ENCODE data around the gene TMEM100. TPM values are rescaled to one million over a fixed set of nuclear protein-coding genes. Genes with fewer than 3 reads are reported as not detected.

The TMEM100 gene
- total and polyA plus RNA-seq, 2 of the 8 experiments (the other 6 are each of a cell fraction or from before 2014, with no cell fraction given): 0.36 to 0.48 TPM

- Histone ChIP-seq H4K5ac (ENCODE audit: insufficient read length, low read depth, low read length) (no peak overlapping the region), H3K23me2 (ENCODE audit: low read depth, low read length) (no peaks in the 10 kb centered on the region), H2AK5ac (ENCODE audit: low read depth, low read length) (no peak overlapping the region), H4K91ac (replicated peaks; ENCODE audit: insufficient read length, low read length) (no peak overlapping the region), H3K79me2 (ENCODE audit: control insufficient read depth in 1 of 2, insufficient read depth in 2 of 2, low read length in 2 of 2) (no peaks in the 10 kb centered on the region), H3K9ac (replicated peaks in 1 of 4; ENCODE audit: extremely low read depth in 1 of 4, low read depth in 3 of 4, low read length in 3 of 4) (no peak overlapping the region), H4K8ac (ENCODE audit: extremely low read depth, insufficient read depth, low read length) (no peak overlapping the region), H3K79me1 (ENCODE audit: low read depth, low read length) (no peaks in the 10 kb centered on the region), H2BK120ac (replicated peaks; ENCODE audit: low read depth, low read length) (no peak overlapping the region), H3K18ac (ENCODE audit: extremely low read depth, low read length) (no peak overlapping the region), H2BK15ac (ENCODE audit: low read length) (no peak overlapping the region), H2BK20ac (ENCODE audit: low read length) (no peak overlapping the region), H3K14ac (ENCODE audit: insufficient read length) (no peak overlapping the region), H3K56ac (replicated peaks; ENCODE audit: insufficient read length, low read depth, low read length) (no peak overlapping the region), H2BK5ac (ENCODE audit: low read depth, low read length) (no peak overlapping the region), H2BK12ac (ENCODE audit: low read depth, low read length) (no peak overlapping the region), H3K4ac (replicated peaks; ENCODE audit: insufficient read length, low read depth, low read length) (no peak overlapping the region), H3K4me1 (replicated peaks in 1 of 4; ENCODE audit: control insufficient read depth in 3 of 4, insufficient read depth in 4 of 4, low read length in 3 of 4) (peaks cover 3 to 9% (median 4%) of the 10 kb centered on the region in 4 experiments; a peak in 5 of 7 replicates), H2AFZ (ENCODE audit: low read length) (no peak overlapping the region), H4K20me1 (replicated peaks in 1 of 2; ENCODE audit: control insufficient read depth in 1 of 2, insufficient read depth in 2 of 2, low read length in 2 of 2) (no peaks in the 10 kb centered on the region), H3K23ac (ENCODE audit: insufficient read length) (no peak overlapping the region), H3K9me3 (ENCODE audit: insufficient read depth in 2 of 2, low read depth in 1 of 2, low read length in 1 of 2) (no peaks in the 10 kb centered on the region), H3K4me2 (ENCODE audit: insufficient read depth in 1 of 2, low read depth in 2 of 2, low read length in 2 of 2) (no peak overlapping the region), H3K27me3 (replicated peaks in 1 of 4; ENCODE audit: control insufficient read depth in 3 of 4, extremely low read depth in 1 of 4, insufficient read depth in 3 of 4, low read length in 3 of 4) (no peaks in the 10 kb centered on the region), H3K36me3 (ENCODE audit: control insufficient read depth in 2 of 4, insufficient read depth in 4 of 4, low read length in 3 of 4) (no peaks in the 10 kb centered on the region), H3K27ac (ENCODE audit: low read depth, low read length) (no peak overlapping the region), H3K4me3 (ENCODE audit: extremely low read depth in 1 of 4, insufficient read depth in 2 of 4, low read depth in 3 of 4, low read length in 4 of 4) (no peak overlapping the region)
- CTCF ChIA-PET (ENCODE audit: partially characterized antibody): interaction anchor here (0.6 to 1.2 kb wide), 3 partner anchors 60 to 361 kb away, joined by 3 to 4 read pairs (median 4); no protein-coding TSS in a partner anchor
- POLR2A ChIA-PET (ENCODE audit: partially characterized antibody): no interaction called here
- 89% methylated on average over 4 of the region's 4 CpGs; no CpG with 5 or more reads in 1 of the 2 experiments for WGBS, 2 experiments (ENCODE audit: extremely low coverage in 1 of 2, insufficient coverage in 1 of 2, insufficient read length in 1 of 2, insufficient replicate concordance in 2 of 2, low coverage in 1 of 2, low lambda C conversion rate in 2 of 2, missing lambda C conversion rate in 1 of 2)
- DNase-seq (ENCODE audit: low read depth in 1 of 2, low spot score in 2 of 2) (no peak), FAIRE-seq (no peak)
- TF ChIP-seq TEAD4 (IDR thresholded peaks at IDR 0.05; ENCODE audit: low read depth, low read length) (no peak), EGR1 (IDR thresholded peaks at IDR 0.05; ENCODE audit: borderline replicate concordance, low read depth, low read length) (no peak), NANOG (IDR thresholded peaks at IDR 0.05; ENCODE audit: insufficient read depth, low read depth, low read length, poor library complexity, severe bottlenecking) (no peak), KDM4A (IDR thresholded peaks at IDR 0.05; ENCODE audit: low read depth, low read length, severe bottlenecking) (no peak), FOSL1 (IDR thresholded peaks at IDR 0.05; ENCODE audit: insufficient read depth, low read depth, low read length) (no peak), SUZ12 (IDR thresholded peaks at IDR 0.05; ENCODE audit: low read length) (no peak), CREB1 (IDR thresholded peaks at IDR 0.05) (no peak), CBX8 (IDR thresholded peaks at IDR 0.05; ENCODE audit: borderline replicate concordance, low read depth, low read length) (no peak), KDM1A (IDR thresholded peaks at IDR 0.05; ENCODE audit: borderline replicate concordance, low read length) (no peak), JUN (IDR thresholded peaks at IDR 0.05; ENCODE audit: low read depth, low read length) (no peak), USF2 (IDR thresholded peaks at IDR 0.05; ENCODE audit: low read length) (no peak)
Observed at GRCh38 chr17:55710829-55711496, 11.7 kb downstream of the TMEM100 start.

All from H1 (cell line).